Colonic mucosa (tissue), 4 donors: ENCODE results near the gene WWOX. TPM values are rescaled to one million over a fixed set of nuclear protein-coding genes. Genes with fewer than 3 reads are reported as not detected.

Experiments used
- DNase-seq: peaks from one replicate; pipeline ENCODE4 v3.0.0-alpha.2; 2020
- H3K27ac ChIP-seq: fragments of 200-600 bp; one replicate; pipeline ENCODE4 v1.8.0; 2021
- H3K27me3 ChIP-seq: fragments of 200-600 bp; one replicate; pipeline ENCODE4 v1.8.0; 2021
- H3K36me3 ChIP-seq: fragments of 200-600 bp; one replicate; pipeline ENCODE4 v1.8.0; 2021
- H3K4me1 ChIP-seq: fragments of 200-600 bp; one replicate; pipeline ENCODE4 v1.8.0; 2021; ENCODE audit warnings: mild to moderate bottlenecking
- H3K4me3 ChIP-seq: fragments of 200-600 bp; one replicate; pipeline ENCODE4 v1.8.0; 2021
- H3K9ac ChIP-seq, 2 donors: one replicate each; pipeline ENCODE4 v1.7.0; 2013; ENCODE audit warnings: control low read depth in 2 of 2, low read depth in 2 of 2, low read length in 2 of 2
- H3K9me3 ChIP-seq: fragments of 200-600 bp; one replicate; pipeline ENCODE4 v1.8.0; 2021
- CTCF ChIP-seq: fragments of 200-600 bp; IDR thresholded peaks from one replicate; pipeline ENCODE4 v1.8.0; 2022; ENCODE audit warnings: antibody characterized with exemption, mild to moderate bottlenecking
- intact Hi-C: fragments of 100-400 bp; cut with DNase I; formaldehyde crosslinking; loops from one replicate; pipeline ENCODE4 v1.14.1; 2022
- total RNA-seq, 2 donors: library from RNA; stranded (reverse); fragmentation: NEBNext Ultra II Directional in 1 of 2; extraction: Animal tissue kit (Norgen Biotek cat#: 25700) in 1 of 2; gene quantifications; one replicate each; pipeline ENCODE4 v1.2.1, GENCODE V29; 2021
- donor health status: healthy.
- donor health status: DM: no; HTN: no; CAD: no.
- donor health status: DM: no; HTN: no; CAD: no.

Gene WWOX
- total RNA-seq, 2 donors from 2014 or later: 7.2 to 11.0 TPM

GRCh38 chr16:78476615-78477014 lies 377.2 kb downstream of the WWOX start:
- Histone ChIP-seq H3K27ac (no peak overlapping the region), H3K9ac (no peak overlapping the region), H3K4me1 (no peaks in the 10 kb centered on the region), H3K36me3 (no peaks in the 10 kb centered on the region), H3K4me3 (no peak overlapping the region), H3K27me3 (no peaks in the 10 kb centered on the region), H3K9me3 (no peaks in the 10 kb centered on the region)
- TF ChIP-seq CTCF: no peak
- DNase-seq: no peak
- intact Hi-C loops: no loop called here

GRCh38 chr16:78478267-78478861 lies 378.9 kb downstream of the WWOX start:
- Histone ChIP-seq H3K36me3 (no peaks in the 10 kb centered on the region), H3K27me3 (no peaks in the 10 kb centered on the region), H3K4me1 (no peaks in the 10 kb centered on the region), H3K9ac (no peak overlapping the region), H3K4me3 (no peak overlapping the region), H3K9me3 (no peaks in the 10 kb centered on the region), H3K27ac (no peak overlapping the region)
- DNase-seq: no peak
- intact Hi-C loops: no loop called here
- no peak for TF ChIP-seq CTCF

- H3K4me3 ChIP-seq: no peak overlapping the region
- no peaks in the 10 kb centered on the region for H3K36me3 ChIP-seq
- H3K27ac ChIP-seq: no peak overlapping the region
- no peaks in the 10 kb centered on the region for H3K9me3 ChIP-seq
- DNase-seq: no peak
- H3K4me1 ChIP-seq: no peaks in the 10 kb centered on the region
- H3K27me3 ChIP-seq: no peaks in the 10 kb centered on the region
- intact Hi-C loops: no loop called here
- no peak overlapping the region for H3K9ac ChIP-seq
- TF ChIP-seq CTCF: no peak
Observed at GRCh38 chr16:78479723-78480122, 380.3 kb downstream of the WWOX start.

DNA sequence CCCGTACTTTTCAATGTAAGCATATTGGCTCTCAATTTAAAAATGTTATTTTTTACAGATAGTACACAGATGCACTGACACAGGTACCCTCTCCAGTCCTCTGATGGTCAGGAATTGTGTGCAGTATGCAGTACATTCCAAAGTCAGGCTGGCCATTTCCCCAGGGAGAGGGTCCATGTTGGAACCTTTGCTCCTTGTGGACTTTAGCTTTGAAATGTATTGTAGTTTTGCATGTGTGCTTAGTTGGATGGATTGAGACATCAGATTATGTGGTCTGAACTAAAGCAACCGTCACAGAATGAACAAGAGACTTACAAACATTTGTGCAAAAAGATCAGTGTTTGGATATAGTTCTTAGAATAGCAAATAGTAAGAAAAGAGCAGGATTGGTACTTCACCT lies 381.1 kb downstream of the WWOX start:
- no peaks in the 10 kb centered on the region for H3K36me3 ChIP-seq
- no peak overlapping the region for H3K4me3 ChIP-seq
- H3K27ac ChIP-seq: no peak overlapping the region
- no peaks in the 10 kb centered on the region for H3K27me3 ChIP-seq
- no peaks in the 10 kb centered on the region for H3K9me3 ChIP-seq
- no peak for DNase-seq
- intact Hi-C loops: no loop called here
- no peak overlapping the region for H3K9ac ChIP-seq
- TF ChIP-seq CTCF: no peak
- no peaks in the 10 kb centered on the region for H3K4me1 ChIP-seq

DNA sequence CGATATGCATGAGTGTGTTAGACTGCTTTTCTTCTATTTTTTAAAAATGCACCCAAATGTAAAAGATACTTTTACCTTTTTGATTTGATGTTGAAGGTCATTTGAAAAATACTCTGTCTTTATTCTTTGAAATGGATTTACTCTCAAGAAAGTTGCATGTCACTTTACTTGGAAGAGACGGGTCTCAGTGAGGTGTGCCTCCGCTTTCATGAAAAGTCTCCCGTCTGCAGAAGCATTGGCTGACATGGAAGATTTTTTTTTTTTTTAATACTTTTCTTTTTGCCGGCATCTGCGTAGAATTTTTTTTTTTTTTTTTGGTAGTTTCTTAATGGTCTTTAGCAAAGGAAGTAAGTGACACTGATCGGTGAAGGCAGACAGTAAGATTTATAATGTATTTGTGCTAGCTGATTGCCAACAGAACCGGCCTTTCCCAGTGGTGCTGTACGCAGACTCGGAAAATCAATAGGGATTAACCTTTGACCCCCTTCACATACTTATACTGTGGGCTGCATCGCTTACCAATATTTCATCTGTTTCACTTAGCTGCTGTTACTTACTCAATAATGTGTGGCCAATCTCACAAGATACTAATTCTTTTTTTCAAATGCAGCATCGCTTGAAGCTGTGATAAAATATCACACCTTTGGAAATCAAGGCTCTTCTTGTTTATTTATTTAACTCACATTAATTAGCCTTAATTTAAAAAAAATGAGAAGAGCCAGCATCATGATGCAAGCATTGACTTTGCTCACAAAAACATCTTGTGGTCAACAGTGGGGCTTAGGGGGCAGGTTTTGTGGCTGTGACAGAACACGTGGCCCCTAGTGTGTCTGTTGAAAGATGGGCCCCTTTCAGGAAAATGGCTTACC lies 383.9 kb downstream of the WWOX start:
- H3K36me3 ChIP-seq: no peaks in the 10 kb centered on the region
- no peaks in the 10 kb centered on the region for H3K9me3 ChIP-seq
- no peak overlapping the region for H3K27ac ChIP-seq
- H3K4me1 ChIP-seq: no peaks in the 10 kb centered on the region
- DNase-seq: no peak
- TF ChIP-seq CTCF: no peak
- intact Hi-C loops: no loop called here
- H3K4me3 ChIP-seq: no peak overlapping the region
- no peak overlapping the region for H3K9ac ChIP-seq
- no peaks in the 10 kb centered on the region for H3K27me3 ChIP-seq
